IPS DF 6.9 (cell line): ENCODE results near the gene CTSD.

Source experiments
- DNase-seq: peaks from one replicate; pipeline ENCODE4 v3.0.0-alpha.2; 2013; ENCODE audit warnings: low read depth, low spot score
- H3K27ac ChIP-seq: one replicate; pipeline ENCODE4 v1.5.1; 2013; ENCODE audit warnings: low read length, control low read depth
- H3K27me3 ChIP-seq: 2 replicates; pipeline ENCODE4 v1.6.1; 2013; ENCODE audit warnings: mild to moderate bottlenecking, low read length; ENCODE audit not compliant: control insufficient read depth, insufficient read depth
- H3K36me3 ChIP-seq: 2 replicates; pipeline ENCODE4 v1.6.1; 2013; ENCODE audit warnings: low read length; ENCODE audit not compliant: control insufficient read depth, insufficient read depth
- H3K4me1 ChIP-seq: 2 replicates; pipeline ENCODE4 v1.6.1; 2013; ENCODE audit warnings: low read length; ENCODE audit not compliant: control insufficient read depth, insufficient read depth
- H3K4me3 ChIP-seq: 2 replicates; pipeline ENCODE4 v1.5.1; 2013; ENCODE audit warnings: mild to moderate bottlenecking, low read length
- H3K9me3 ChIP-seq: 2 replicates; pipeline ENCODE4 v1.6.1; 2013; ENCODE audit warnings: low read length, inconsistent platforms; ENCODE audit not compliant: control insufficient read depth, insufficient read depth
- WGBS: extraction: QIAGEN DNeasy Blood & Tissue Kit; methylation state at CpG from one replicate; pipeline ENCODE4 v1.1.7; 2013; ENCODE audit warnings: mixed read lengths, missing lambda C conversion rate; ENCODE audit not compliant: insufficient read length, insufficient coverage; 5-methylcytosine and 5-hydroxymethylcytosine counted together

Gene CTSD

GRCh38 chr11:1782031-1782590 lies 18.4 kb upstream of the CTSD start:
- no peak for DNase-seq
- Histone ChIP-seq H3K4me3 (no peak overlapping the region), H3K4me1 (peaks cover 1% of the 10 kb centered on the region; the same call in 1 of the 2 replicates), H3K27me3 (no peaks in the 10 kb centered on the region), H3K9me3 (no peaks in the 10 kb centered on the region), H3K27ac (no peak overlapping the region), H3K36me3 (no peaks in the 10 kb centered on the region)
- no CpG with 5 or more reads among the region's 13 CpGs for WGBS

- Histone ChIP-seq H3K9me3 (no peaks in the 10 kb centered on the region), H3K4me1 (peaks cover 1% of the 10 kb centered on the region; the same call in 1 of the 2 replicates), H3K4me3 (no peak overlapping the region), H3K27ac (no peak overlapping the region), H3K27me3 (no peaks in the 10 kb centered on the region), H3K36me3 (no peaks in the 10 kb centered on the region)
- WGBS: no CpG with 5 or more reads among the region's 9 CpGs
- no peak for DNase-seq
These were observed 17.9 kb upstream of the CTSD start for GRCh38 chr11:1781593-1781975.

GRCh38 chr11:1780700-1781592 lies 17.2 kb upstream of the CTSD start:
- DNase-seq: no peak
- Histone ChIP-seq H3K9me3 (no peaks in the 10 kb centered on the region), H3K27me3 (no peaks in the 10 kb centered on the region), H3K4me3 (no peak overlapping the region), H3K4me1 (peaks cover 1% of the 10 kb centered on the region; the same call in 1 of the 2 replicates), H3K36me3 (no peaks in the 10 kb centered on the region), H3K27ac (no peak overlapping the region)
- no CpG with 5 or more reads among the region's 25 CpGs for WGBS

GRCh38 chr11:1779806-1780699 lies 16.3 kb upstream of the CTSD start:
- Histone ChIP-seq H3K4me1 (peaks cover 1% of the 10 kb centered on the region; the same call in 1 of the 2 replicates), H3K9me3 (no peaks in the 10 kb centered on the region), H3K27ac (no peak overlapping the region), H3K36me3 (no peaks in the 10 kb centered on the region), H3K27me3 (no peaks in the 10 kb centered on the region), H3K4me3 (no peak overlapping the region)
- WGBS: no CpG with 5 or more reads among the region's 34 CpGs
- no peak for DNase-seq

- no peaks in the 10 kb centered on the region for H3K27me3 ChIP-seq
- H3K9me3 ChIP-seq: no peaks in the 10 kb centered on the region
- H3K27ac ChIP-seq: no peak overlapping the region
- H3K36me3 ChIP-seq: no peaks in the 10 kb centered on the region
- no CpG with 5 or more reads among the region's 17 CpGs for WGBS
- H3K4me1 ChIP-seq: peaks cover 1% of the 10 kb centered on the region; the same call in 1 of the 2 replicates
- H3K4me3 ChIP-seq: no peak overlapping the region
- DNase-seq: no peak
These were observed 15.5 kb upstream of the CTSD start for GRCh38 chr11:1779034-1779805.

GRCh38 chr11:1778141-1778911 lies 14.6 kb upstream of the CTSD start:
- no peaks in the 10 kb centered on the region for H3K27me3 ChIP-seq
- H3K27ac ChIP-seq: no peak overlapping the region
- H3K4me3 ChIP-seq: no peak overlapping the region
- H3K36me3 ChIP-seq: no peaks in the 10 kb centered on the region
- no peaks in the 10 kb centered on the region for H3K9me3 ChIP-seq
- WGBS: no CpG with 5 or more reads among the region's 14 CpGs
- DNase-seq: no peak
- peaks cover 2% of the 10 kb centered on the region for H3K4me1 ChIP-seq

- Histone ChIP-seq H3K4me1 (peaks cover 7% of the 10 kb centered on the region), H3K27ac (no peak overlapping the region), H3K27me3 (no peaks in the 10 kb centered on the region), H3K4me3 (no peak overlapping the region), H3K9me3 (no peaks in the 10 kb centered on the region), H3K36me3 (no peaks in the 10 kb centered on the region)
- no peak for DNase-seq
- WGBS: no CpG with 5 or more reads among the region's 2 CpGs
These were observed 14.0 kb upstream of the CTSD start for GRCh38 chr11:1777737-1778136.

- WGBS: no CpG with 5 or more reads among the region's 5 CpGs
- H3K27me3 ChIP-seq: no peaks in the 10 kb centered on the region
These were observed 13.4 kb upstream of the CTSD start for GRCh38 chr11:1776944-1777715.

GRCh38 chr11:1776331-1776851 lies 12.7 kb upstream of the CTSD start:
- no peak overlapping the region for H3K4me3 ChIP-seq
- H3K4me1 ChIP-seq: peaks cover 8% of the 10 kb centered on the region
- no peaks in the 10 kb centered on the region for H3K36me3 ChIP-seq
- WGBS: no CpG with 5 or more reads among the region's 11 CpGs
- no peak overlapping the region for H3K27ac ChIP-seq
- no peak for DNase-seq
- no peaks in the 10 kb centered on the region for H3K9me3 ChIP-seq
- no peaks in the 10 kb centered on the region for H3K27me3 ChIP-seq

More at GRCh38 chr11:1776944-1777715, 13.4 kb upstream of the CTSD start:
- Histone ChIP-seq H3K4me3 (no peak overlapping the region), H3K27ac (no peak overlapping the region), H3K4me1 (peaks cover 8% of the 10 kb centered on the region), H3K36me3 (no peaks in the 10 kb centered on the region), H3K9me3 (no peaks in the 10 kb centered on the region)
- DNase-seq: no peak
